PFSK-1 (cell line): Measurements from ENCODE around the gene NET1.

ENCODE experiments used
- POLR2AphosphoS5 ChIP-seq: IDR thresholded peaks from 2 replicates; pipeline ENCODE4 v1.6.1; 2012; ENCODE audit warnings: low read depth, mild to moderate bottlenecking, control low read depth, low read length, moderate library complexity
- SIN3A ChIP-seq: IDR thresholded peaks from 2 replicates; pipeline ENCODE4 v1.6.1; 2012; ENCODE audit warnings: mild to moderate bottlenecking, low read length, moderate library complexity, borderline replicate concordance; ENCODE audit not compliant: insufficient read depth
- TF ChIP-seq, protein P1 (sequence below), 2 experiments: IDR thresholded peaks; 2 replicates each; pipeline versions ENCODE4 v1.6.1 to v1.8.0; 2011 to 2012; ENCODE audit warnings: low read depth in 2 of 2, low read length in 2 of 2, control low read depth in 1 of 2, inconsistent platforms in 1 of 2, mild to moderate bottlenecking in 1 of 2, moderate library complexity in 1 of 2; ENCODE audit not compliant: insufficient read depth in 1 of 2

DNA sequence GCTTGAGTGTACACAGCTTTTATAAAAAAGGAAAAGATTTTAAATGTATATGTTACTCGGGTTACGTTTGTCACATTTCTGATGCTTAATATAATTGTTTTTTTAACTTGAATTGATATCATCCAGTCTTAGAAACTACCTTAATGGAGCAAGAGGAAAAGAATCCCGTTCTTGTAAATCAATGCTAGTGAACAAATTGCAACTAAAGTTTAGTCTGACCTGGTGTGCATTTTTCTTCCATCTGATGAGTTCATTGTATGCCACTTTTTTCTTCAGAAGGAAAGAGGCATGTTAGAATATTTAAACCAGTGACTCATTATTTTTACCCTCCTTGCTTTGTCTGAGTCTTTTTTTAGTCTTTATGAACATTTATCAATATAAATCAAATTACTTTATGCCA, 34.7 kb downstream of the NET1 start:
- TF ChIP-seq SIN3A (no peak), POLR2AphosphoS5 (no peak)
- TF ChIP-seq, protein P1, sequence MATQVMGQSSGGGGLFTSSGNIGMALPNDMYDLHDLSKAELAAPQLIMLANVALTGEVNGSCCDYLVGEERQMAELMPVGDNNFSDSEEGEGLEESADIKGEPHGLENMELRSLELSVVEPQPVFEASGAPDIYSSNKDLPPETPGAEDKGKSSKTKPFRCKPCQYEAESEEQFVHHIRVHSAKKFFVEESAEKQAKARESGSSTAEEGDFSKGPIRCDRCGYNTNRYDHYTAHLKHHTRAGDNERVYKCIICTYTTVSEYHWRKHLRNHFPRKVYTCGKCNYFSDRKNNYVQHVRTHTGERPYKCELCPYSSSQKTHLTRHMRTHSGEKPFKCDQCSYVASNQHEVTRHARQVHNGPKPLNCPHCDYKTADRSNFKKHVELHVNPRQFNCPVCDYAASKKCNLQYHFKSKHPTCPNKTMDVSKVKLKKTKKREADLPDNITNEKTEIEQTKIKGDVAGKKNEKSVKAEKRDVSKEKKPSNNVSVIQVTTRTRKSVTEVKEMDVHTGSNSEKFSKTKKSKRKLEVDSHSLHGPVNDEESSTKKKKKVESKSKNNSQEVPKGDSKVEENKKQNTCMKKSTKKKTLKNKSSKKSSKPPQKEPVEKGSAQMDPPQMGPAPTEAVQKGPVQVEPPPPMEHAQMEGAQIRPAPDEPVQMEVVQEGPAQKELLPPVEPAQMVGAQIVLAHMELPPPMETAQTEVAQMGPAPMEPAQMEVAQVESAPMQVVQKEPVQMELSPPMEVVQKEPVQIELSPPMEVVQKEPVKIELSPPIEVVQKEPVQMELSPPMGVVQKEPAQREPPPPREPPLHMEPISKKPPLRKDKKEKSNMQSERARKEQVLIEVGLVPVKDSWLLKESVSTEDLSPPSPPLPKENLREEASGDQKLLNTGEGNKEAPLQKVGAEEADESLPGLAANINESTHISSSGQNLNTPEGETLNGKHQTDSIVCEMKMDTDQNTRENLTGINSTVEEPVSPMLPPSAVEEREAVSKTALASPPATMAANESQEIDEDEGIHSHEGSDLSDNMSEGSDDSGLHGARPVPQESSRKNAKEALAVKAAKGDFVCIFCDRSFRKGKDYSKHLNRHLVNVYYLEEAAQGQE (IDR thresholded peaks at IDR 0.05; ENCODE audit: insufficient read depth in 1 of 2, low read depth in 2 of 2, low read length in 2 of 2), result no peak
